K562 (cell line): ENCODE data around the gene MCL1. TPM values are rescaled to one million over a fixed set of nuclear protein-coding genes. Genes with fewer than 3 reads are reported as not detected.

Experiments
- ATAC-seq: fragments of 200-7000 bp; cut with Tn5 transposase; 3 replicates; pipeline ENCODE4 v1.9.1; 2020; ENCODE audit warnings: moderate library complexity
- BruUV-seq: library from RNA; stranded (reverse); fragments of 400-500 nt; replicated peaks from 2 replicates; lab custom pipeline; 2021; lab: Mats Ljungman, UMichigan
- CTCF ChIA-PET: fragments of 300-600 bp; formaldehyde crosslinking; extraction: SDS; loops from one replicate; lab custom pipeline; 2021; ENCODE audit warnings: low intra/inter-chr PET ratio; lab: Yijun Ruan, JAX
- POLR2A ChIA-PET: fragments of 300-600, 350-650 bp; sonication (Branson Sonifier 250); formaldehyde crosslinking; extraction: SDS; loops from one replicate; lab custom pipeline; 2021; ENCODE audit warnings: antibody characterized with exemption, inconsistent platforms; lab: Yijun Ruan, JAX
- DNase-seq, 4 experiments: peaks; one replicate each; pipeline versions ENCODE4 v3.0.0 to v3.0.0-alpha.2; 2011 to 2018; ENCODE audit warnings: low spot score in 3 of 4, mixed read lengths in 3 of 4; ENCODE audit errors: extremely low read depth in 1 of 4
- FAIRE-seq: peaks from 2 replicates; lab custom pipeline; 2011; peaks lifted over from hg19 to GRCh38; lab: Jason Lieb, UNC
- H2AFZ ChIP-seq: 2 replicates; pipeline ENCODE4 v1.6.0; 2011; ENCODE audit warnings: low read depth, low read length, control low read depth, inconsistent platforms
- H3K27ac ChIP-seq: fragments of 200-600 bp; 3 replicates; pipeline ENCODE4 v1.8.0; 2011; ENCODE audit warnings: low read depth, mild to moderate bottlenecking, control low read depth, inconsistent platforms, low read length, moderate library complexity, mixed read lengths; ENCODE audit errors: extremely low read depth
- H3K27me3 ChIP-seq, 2 experiments: fragments of 300-600 bp in 1 of 2; 2 replicates in 1 of 2; 3 replicates in 1 of 2; pipeline versions ENCODE4 v1.6.0 to v1.8.0; 2011; ENCODE audit warnings: inconsistent platforms in 2 of 2, low read length in 2 of 2, mild to moderate bottlenecking in 1 of 2, mixed read lengths in 1 of 2, moderate library complexity in 1 of 2; ENCODE audit not compliant: control insufficient read depth in 2 of 2, insufficient read depth in 2 of 2
- H3K36me3 ChIP-seq: fragments of 300-600 bp; 3 replicates; pipeline ENCODE4 v1.8.0; 2011; ENCODE audit warnings: mild to moderate bottlenecking, low read length, inconsistent platforms; ENCODE audit not compliant: control insufficient read depth, insufficient read depth
- H3K4me1 ChIP-seq, 2 experiments: fragments of 200-600 bp in 1 of 2; replicated peaks in 1 of 2; 2 replicates in 1 of 2; 3 replicates in 1 of 2; pipeline versions ENCODE4 v1.5.1 to v1.8.0; 2011; ENCODE audit warnings: inconsistent platforms in 2 of 2, low read length in 2 of 2, mild to moderate bottlenecking in 1 of 2, mixed read lengths in 1 of 2, moderate library complexity in 1 of 2; ENCODE audit not compliant: control insufficient read depth in 2 of 2, insufficient read depth in 2 of 2
- H3K4me2 ChIP-seq: 2 replicates; pipeline ENCODE4 v1.6.1; 2011; ENCODE audit warnings: low read length, control low read depth, inconsistent platforms, mixed read lengths; ENCODE audit not compliant: insufficient read depth
- H3K4me3 ChIP-seq: fragments of 200-600 bp; sonication (generic), shearing (Covaris generic); 2 replicates; pipeline ENCODE4 v1.5.1; 2016; ENCODE audit warnings: control low read depth, inconsistent platforms
- H3K79me2 ChIP-seq: fragments of 200-600 bp; 3 replicates; pipeline ENCODE4 v1.8.0; 2011; ENCODE audit warnings: low read length, inconsistent platforms; ENCODE audit not compliant: control insufficient read depth, insufficient read depth
- H3K9ac ChIP-seq, 2 experiments: 2 replicates each; pipeline versions ENCODE4 v1.6.0 to v1.6.1; 2011; ENCODE audit warnings: low read depth in 2 of 2, low read length in 2 of 2, control low read depth in 1 of 2, inconsistent platforms in 1 of 2, mild to moderate bottlenecking in 1 of 2, mixed read lengths in 1 of 2; ENCODE audit not compliant: insufficient read depth in 1 of 2
- H3K9me1 ChIP-seq: one replicate; pipeline ENCODE4 v1.6.0; 2011; ENCODE audit warnings: inconsistent platforms, mild to moderate bottlenecking, low read length, moderate library complexity; ENCODE audit not compliant: control insufficient read depth, insufficient read depth
- H3K9me3 ChIP-seq: replicated peaks from 2 replicates; pipeline ENCODE4 v1.5.1; 2011; ENCODE audit warnings: low read depth, low read length, inconsistent platforms; ENCODE audit not compliant: control insufficient read depth, insufficient read depth
- H4K20me1 ChIP-seq: replicated peaks from 2 replicates; pipeline ENCODE4 v1.6.1; 2011; ENCODE audit warnings: low read length, inconsistent platforms, mixed read lengths; ENCODE audit not compliant: control insufficient read depth, insufficient read depth
- CAMTA2 ChIP-seq: fragments of 250-450 bp; sonication (Bioruptor Pico); conservative IDR thresholded peaks from 2 replicates; pipeline ENCODE4 v1.5.1; 2022
- CREB5 ChIP-seq: fragments of 250-450 bp; sonication (Bioruptor Pico); IDR thresholded peaks from 2 replicates; pipeline ENCODE4 v1.5.0; 2020; ENCODE audit warnings: mild to moderate bottlenecking
- DPF2 ChIP-seq: fragments of 450-650 bp; IDR thresholded peaks from 2 replicates; pipeline ENCODE4 v1.6.1; 2016
- HCFC1 ChIP-seq: IDR thresholded peaks from 2 replicates; pipeline ENCODE4 v1.6.1; 2012; ENCODE audit warnings: low read depth, low read length, improper control_type of control experiment
- POLR2A ChIP-seq: fragments of 450-650 bp; conservative IDR thresholded peaks from 2 replicates; pipeline ENCODE4 v1.6.1; 2016
- RBM34 ChIP-seq: fragments of 200-400 bp; formaldehyde crosslinking; IDR thresholded peaks from 2 replicates; pipeline ENCODE4 v1.6.1; 2018; ENCODE audit warnings: low read length, borderline replicate concordance; ENCODE audit not compliant: insufficient read depth
- TCF3 ChIP-seq: sonication (generic); formaldehyde crosslinking; IDR thresholded peaks from 2 replicates; pipeline ENCODE4 v1.4.0; 2020; ENCODE audit warnings: mild to moderate bottlenecking, missing genetic modification reagents
- TOE1 ChIP-seq, 2 experiments: fragments of 450-650 bp in 1 of 2; sonication (generic) in 1 of 2; formaldehyde crosslinking in 1 of 2; IDR thresholded peaks; 2 replicates each; pipeline versions ENCODE4 v1.7.1 to v1.8.0; 2016 to 2022; ENCODE audit warnings: borderline replicate concordance in 2 of 2, mild to moderate bottlenecking in 2 of 2, antibody characterized with exemption in 1 of 2, inconsistent platforms in 1 of 2, low read depth in 1 of 2, missing genetic modification reagents in 1 of 2, moderate library complexity in 1 of 2
- TSHZ1 ChIP-seq: fragments of 250-450 bp; sonication (Bioruptor Pico); IDR thresholded peaks from 2 replicates; pipeline ENCODE4 v1.4.0; 2020; ENCODE audit warnings: mild to moderate bottlenecking, moderate library complexity
- ZNF695 ChIP-seq: fragments of 450-650 bp; formaldehyde crosslinking; IDR thresholded peaks from 2 replicates; pipeline ENCODE4 v1.4.0; 2020; ENCODE audit warnings: mild to moderate bottlenecking, moderate library complexity
- WGBS: fragments of 100-300 bp; shearing (Covaris generic); methylation state at CpG from one replicate; pipeline ENCODE4 v1.1.6; 2016; ENCODE audit warnings: low coverage, mixed read lengths; ENCODE audit not compliant: insufficient coverage; ENCODE audit errors: missing lambda C conversion rate; 5-methylcytosine and 5-hydroxymethylcytosine counted together
- in situ Hi-C: fragments of 300-500 bp; cut with MboI; formaldehyde crosslinking; loops from 4 replicates; pipeline ENCODE4 v1.15.0; 2018; ENCODE audit warnings: inconsistent platforms, mixed read lengths
- intact Hi-C: fragments of 100-400 bp; cut with micrococcal nuclease; formaldehyde crosslinking; loops from 2 replicates; pipeline ENCODE4 v1.14.2; 2022
- polyA plus RNA-seq, 8 experiments: library from polyadenylated mRNA; depleted of rRNA in 4 of 8; stranded (reverse) in 5 of 8; unstranded in 3 of 8; fragments of >200 nt; fragmentation: Nextera tagmentation in 2 of 8; fragmentation: Illumina TruSeq in 1 of 8; extraction: Ambion mirVana in 2 of 8; extraction: Trizol in 1 of 8; gene quantifications; 2 replicates each; pipeline versions ENCODE4 v1.2.1 to v1.2.3, GENCODE V29; 2011 to 2014; ENCODE audit warnings: inconsistent platforms in 1 of 8, missing spikeins in 1 of 8
- total RNA-seq, 7 experiments: library from RNA; depleted of rRNA in 6 of 7; stranded (reverse); fragments of >200 nt in 6 of 7; fragmentation: Illumina TruSeq in 2 of 7; extraction: Trizol in 2 of 7; gene quantifications; 2 replicates each; pipeline versions ENCODE4 v1.2.1 to v1.2.3, GENCODE V29; 2011 to 2021; ENCODE audit warnings: low replicate concordance in 1 of 7
- TF ChIP-seq, protein P1 (sequence below), 2 experiments: IDR thresholded peaks in 1 of 2; conservative IDR thresholded peaks in 1 of 2; 2 replicates each; pipeline ENCODE4 v1.6.1; 2016; ENCODE audit warnings: low read depth in 2 of 2, mild to moderate bottlenecking in 1 of 2, missing compliant biosample characterization in 1 of 2, missing genetic modification characterization in 1 of 2, moderate library complexity in 1 of 2

The MCL1 gene
- total and polyA plus RNA-seq, 9 of the 15 experiments (the other 6 are each of a cell fraction or from before 2014, with no cell fraction given), result 27.1 to 224 (median 138) TPM

GRCh38 chr1:150562446-150563339 is 16.7 kb downstream of the MCL1 start:
- POLR2A ChIA-PET, result interaction anchor here (0.5 to 6.5 kb wide), 17 partner anchors 8 to 500 kb away, joined by 3 to 148 read pairs (median 3); partner anchors contain the start of genes ADAMTSL4, ECM1, ENSA and MCL1
- Histone ChIP-seq H3K27ac (peak overlapping the region; percentile 81), H3K79me2 (peaks cover 29% of the 10 kb centered on the region), H3K4me2 (peak overlapping the region; percentile 78), H3K27me3 (no peaks in the 10 kb centered on the region), H3K36me3 (peaks cover 63% of the 10 kb centered on the region), H4K20me1 (peaks cover 10% of the 10 kb centered on the region; the same call in 1 of the 2 replicates), H3K4me1 (peaks cover 46 to 68% of the 10 kb centered on the region in 2 experiments), H3K9ac (peak overlapping the region; percentile 65 to 89), H3K9me1 (peaks cover 6% of the 10 kb centered on the region), H2AFZ (0 out of 2 replicates have a peak overlapping the region, but pooled peaks have one; percentile 2), H3K4me3 (peak overlapping the region; percentile 26; the same call in 1 of the 2 replicates), H3K9me3 (no peaks in the 10 kb centered on the region)
- 14% methylated on average over 4 of the region's 4 CpGs for WGBS
- in situ Hi-C loops, result loop anchor here (10.0 kb wide), 1 partner anchor 432 kb away; no protein-coding TSS in a partner anchor
- BruUV-seq, result no TSS peak
- intact Hi-C loops, result loop anchor here (5.0 kb wide), 2 partner anchors 415 to 435 kb away; no protein-coding TSS in a partner anchor
- DNase-seq, result peak in 1 of 4 experiments; percentile 53
- no peak for ATAC-seq
- CTCF ChIA-PET, result interaction anchor here (0.7 kb wide), 1 partner anchor 59 kb away, joined by 3 read pairs; no protein-coding TSS in a partner anchor
- FAIRE-seq, result no peak
- no peak for TF ChIP-seq HCFC1
- TF ChIP-seq RBM34, result no peak
- peak; percentile 47; the same call in 1 of the 2 replicates for TF ChIP-seq TSHZ1
- TF ChIP-seq TCF3 (CRISPR knock-in tag), result 0 out of 2 replicates have a peak, but pooled peaks have one; percentile 4
- no peak for TF ChIP-seq CREB5 (CRISPR knock-in tag)
- TF ChIP-seq ZNF695, result no peak
- TF ChIP-seq TOE1 (IDR thresholded peaks at IDR 0.05; ENCODE audit: borderline replicate concordance), result 0 out of 2 replicates have a peak, but pooled peaks have one; percentile 2
- no peak for TF ChIP-seq TOE1 (CRISPR knock-in tag; IDR thresholded peaks at IDR 0.05; ENCODE audit: borderline replicate concordance, low read depth)
- TF ChIP-seq DPF2, result 0 out of 2 replicates have a peak, but pooled peaks have one; percentile 10
- peak; percentile 13; the same call in 1 of the 2 replicates for TF ChIP-seq POLR2A
- TF ChIP-seq, protein P1, sequence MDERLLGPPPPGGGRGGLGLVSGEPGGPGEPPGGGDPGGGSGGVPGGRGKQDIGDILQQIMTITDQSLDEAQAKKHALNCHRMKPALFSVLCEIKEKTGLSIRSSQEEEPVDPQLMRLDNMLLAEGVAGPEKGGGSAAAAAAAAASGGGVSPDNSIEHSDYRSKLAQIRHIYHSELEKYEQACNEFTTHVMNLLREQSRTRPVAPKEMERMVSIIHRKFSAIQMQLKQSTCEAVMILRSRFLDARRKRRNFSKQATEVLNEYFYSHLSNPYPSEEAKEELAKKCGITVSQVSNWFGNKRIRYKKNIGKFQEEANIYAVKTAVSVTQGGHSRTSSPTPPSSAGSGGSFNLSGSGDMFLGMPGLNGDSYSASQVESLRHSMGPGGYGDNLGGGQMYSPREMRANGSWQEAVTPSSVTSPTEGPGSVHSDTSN (CRISPR knock-in tag; IDR thresholded peaks at IDR 0.05; ENCODE audit: low read depth), result no peak
- TF ChIP-seq, protein P1 (tag; conservative IDR thresholded peaks at IDR 0.05; ENCODE audit: low read depth), result no peak
- TF ChIP-seq CAMTA2, result 0 out of 2 replicates have a peak, but pooled peaks have one; percentile 3
